Fibroblast of lung (primary cell): ENCODE results near the gene TPGS2. TPM values are rescaled to one million over a fixed set of nuclear protein-coding genes. Genes with fewer than 3 reads are reported as not detected.

ENCODE experiments used
- DNase-seq, 2 donors: peaks; one replicate each; pipeline versions ENCODE4 v3.0.0 to v3.0.0-alpha.2; 2010; ENCODE audit warnings: low read depth in 2 of 2
- H2AFZ ChIP-seq: 2 replicates; pipeline ENCODE4 v1.5.1; 2012; ENCODE audit warnings: low read length, control low read depth, inconsistent platforms
- H3K27ac ChIP-seq: 2 replicates; pipeline ENCODE4 v1.5.1; 2011; ENCODE audit warnings: low read length, control low read depth; ENCODE audit not compliant: insufficient read depth
- H3K27me3 ChIP-seq: 2 replicates; pipeline ENCODE4 v1.5.1; 2011; ENCODE audit warnings: mild to moderate bottlenecking, low read length; ENCODE audit not compliant: control insufficient read depth, insufficient read depth
- H3K36me3 ChIP-seq: 2 replicates; pipeline ENCODE4 v1.5.1; 2011; ENCODE audit warnings: low read length; ENCODE audit not compliant: control insufficient read depth, insufficient read depth
- H3K4me1 ChIP-seq: 2 replicates; pipeline ENCODE4 v1.5.1; 2011; ENCODE audit warnings: low read length; ENCODE audit not compliant: control insufficient read depth, insufficient read depth; ENCODE audit errors: extremely low read depth
- H3K4me2 ChIP-seq: 2 replicates; pipeline ENCODE4 v1.5.1; 2011; ENCODE audit warnings: low read length, control low read depth; ENCODE audit not compliant: insufficient read depth; ENCODE audit errors: extremely low read depth
- H3K4me3 ChIP-seq, 4 experiments: fragments of 200-600 bp in 1 of 4; sonication (generic) in 1 of 4; replicated peaks in 1 of 4; 2 replicates each; pipeline ENCODE4 v1.5.1; 2011 to 2016; ENCODE audit warnings: low read length in 4 of 4, low read depth in 3 of 4, mild to moderate bottlenecking in 3 of 4, control low read depth in 2 of 4, inconsistent platforms in 1 of 4, mixed read lengths in 1 of 4; ENCODE audit not compliant: insufficient read depth in 1 of 4; ENCODE audit errors: control extremely low read depth in 1 of 4
- H3K79me2 ChIP-seq: 2 replicates; pipeline ENCODE4 v1.5.1; 2012; ENCODE audit warnings: mild to moderate bottlenecking, low read length, inconsistent platforms; ENCODE audit not compliant: control insufficient read depth, insufficient read depth
- H3K9ac ChIP-seq: 2 replicates; pipeline ENCODE4 v1.5.1; 2011; ENCODE audit warnings: mild to moderate bottlenecking, low read length, control low read depth; ENCODE audit not compliant: insufficient read depth
- H3K9me3 ChIP-seq: 2 replicates; pipeline ENCODE4 v1.5.1; 2012; ENCODE audit warnings: low read depth, low read length; ENCODE audit not compliant: control insufficient read depth, insufficient read depth
- H4K20me1 ChIP-seq: 2 replicates; pipeline ENCODE4 v1.5.1; 2011; ENCODE audit warnings: low read length; ENCODE audit not compliant: control insufficient read depth, insufficient read depth; ENCODE audit errors: extremely low read depth
- EZH2 ChIP-seq: IDR thresholded peaks from 2 replicates; pipeline ENCODE4 v1.5.1; 2012; ENCODE audit warnings: low read length, control low read depth, mild to moderate bottlenecking; ENCODE audit errors: missing control alignments
- polyA plus RNA-seq, 2 donors: library from polyadenylated mRNA; depleted of rRNA in 1 of 2; stranded (reverse) in 1 of 2; unstranded in 1 of 2; fragments of >200 nt; gene quantifications; 2 replicates each; pipeline ENCODE4 v1.2.1, GENCODE V29; 2011 to 2012; ENCODE audit warnings: missing spikeins in 1 of 2
- total RNA-seq: library from RNA; depleted of rRNA; stranded (reverse); fragments of >200 nt; gene quantifications from 2 replicates; pipeline ENCODE4 v1.2.1, GENCODE V29; 2014
- TF ChIP-seq, protein P1 (sequence below), 2 donors: IDR thresholded peaks in 1 of 2; conservative IDR thresholded peaks in 1 of 2; 1 replicate in 1 of 2; 2 replicates in 1 of 2; pipeline ENCODE4 v1.5.1; 2011 to 2012; ENCODE audit warnings: low read length in 2 of 2, control low read depth in 1 of 2, inconsistent platforms in 1 of 2, low read depth in 1 of 2, mild to moderate bottlenecking in 1 of 2

TPGS2 gene
- total and polyA plus RNA-seq, 2 donors (not counting 1 experiment from before 2014, with no cell fraction given), result 98.8 to 437 TPM

DNA sequence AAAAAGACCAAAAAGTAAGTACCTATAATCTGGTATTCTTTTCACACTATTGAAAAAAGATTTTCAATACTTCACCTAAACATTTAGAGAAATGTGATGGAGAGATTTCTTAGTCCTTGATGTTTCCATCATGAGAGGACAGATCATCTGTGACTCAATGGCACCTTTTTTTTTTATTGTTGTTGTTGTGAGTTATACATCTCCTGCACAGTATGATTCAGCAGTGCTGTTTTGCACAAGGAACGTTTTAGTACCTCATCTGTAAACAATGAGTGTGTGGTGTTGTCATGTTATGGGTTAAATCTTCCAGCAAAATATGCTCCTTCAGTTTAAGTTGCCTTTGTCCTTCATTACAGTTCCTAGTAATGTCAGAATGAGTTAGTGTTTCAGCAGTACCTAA is 2.3 kb upstream of the TPGS2 start:
- Histone ChIP-seq H3K4me3 (no peak overlapping the region), H3K36me3 (no peaks in the 10 kb centered on the region), H3K27me3 (no peaks in the 10 kb centered on the region), H3K4me1 (peaks cover 3% of the 10 kb centered on the region), H4K20me1 (no peaks in the 10 kb centered on the region), H3K4me2 (no peak overlapping the region), H3K27ac (no peak overlapping the region), H3K79me2 (peaks cover 15% of the 10 kb centered on the region), H2AFZ (no peak overlapping the region), H3K9ac (no peak overlapping the region), H3K9me3 (no peaks in the 10 kb centered on the region)
- no peak for TF ChIP-seq EZH2
- TF ChIP-seq, protein P1, sequence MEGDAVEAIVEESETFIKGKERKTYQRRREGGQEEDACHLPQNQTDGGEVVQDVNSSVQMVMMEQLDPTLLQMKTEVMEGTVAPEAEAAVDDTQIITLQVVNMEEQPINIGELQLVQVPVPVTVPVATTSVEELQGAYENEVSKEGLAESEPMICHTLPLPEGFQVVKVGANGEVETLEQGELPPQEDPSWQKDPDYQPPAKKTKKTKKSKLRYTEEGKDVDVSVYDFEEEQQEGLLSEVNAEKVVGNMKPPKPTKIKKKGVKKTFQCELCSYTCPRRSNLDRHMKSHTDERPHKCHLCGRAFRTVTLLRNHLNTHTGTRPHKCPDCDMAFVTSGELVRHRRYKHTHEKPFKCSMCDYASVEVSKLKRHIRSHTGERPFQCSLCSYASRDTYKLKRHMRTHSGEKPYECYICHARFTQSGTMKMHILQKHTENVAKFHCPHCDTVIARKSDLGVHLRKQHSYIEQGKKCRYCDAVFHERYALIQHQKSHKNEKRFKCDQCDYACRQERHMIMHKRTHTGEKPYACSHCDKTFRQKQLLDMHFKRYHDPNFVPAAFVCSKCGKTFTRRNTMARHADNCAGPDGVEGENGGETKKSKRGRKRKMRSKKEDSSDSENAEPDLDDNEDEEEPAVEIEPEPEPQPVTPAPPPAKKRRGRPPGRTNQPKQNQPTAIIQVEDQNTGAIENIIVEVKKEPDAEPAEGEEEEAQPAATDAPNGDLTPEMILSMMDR (conservative IDR thresholded peaks at IDR 0.05 in 1 of 2, IDR thresholded peaks at IDR 0.05 in 1 of 2; ENCODE audit: low read depth in 1 of 2, low read length in 2 of 2), result no peak
- peak in 1 of 2 donors; percentile 21 for DNase-seq

DNA sequence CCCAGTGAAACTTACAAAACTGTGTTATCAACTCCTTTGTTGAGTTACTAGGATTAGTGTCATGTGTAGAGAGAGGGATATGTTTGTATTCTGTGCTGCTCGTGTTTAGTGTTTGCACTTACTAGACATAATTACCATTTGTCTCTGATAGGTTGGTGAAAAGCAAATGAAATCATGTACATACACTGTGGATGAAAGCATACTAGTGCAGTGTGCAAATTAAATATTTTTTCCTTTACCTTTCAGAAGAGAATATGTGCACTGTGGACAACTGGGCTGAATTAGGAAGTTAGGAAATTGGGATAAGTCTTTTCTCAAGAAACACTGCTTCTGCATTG is 1.3 kb upstream of the TPGS2 start:
- Histone ChIP-seq H3K4me3 (peak overlapping the region; percentile 59 to 99 (median 91)), H3K9ac (no peak overlapping the region), H3K4me2 (peak overlapping the region; percentile 71), H4K20me1 (no peaks in the 10 kb centered on the region), H3K9me3 (no peaks in the 10 kb centered on the region), H3K4me1 (peaks cover 3% of the 10 kb centered on the region), H3K79me2 (peaks cover 16% of the 10 kb centered on the region), H3K27ac (no peak overlapping the region), H2AFZ (peak overlapping the region; percentile 99), H3K36me3 (no peaks in the 10 kb centered on the region), H3K27me3 (no peaks in the 10 kb centered on the region)
- DNase-seq, result no peak
- no peak for TF ChIP-seq EZH2
- TF ChIP-seq, protein P1 (conservative IDR thresholded peaks at IDR 0.05 in 1 of 2, IDR thresholded peaks at IDR 0.05 in 1 of 2; ENCODE audit: low read depth in 1 of 2, low read length in 2 of 2), result no peak

DNA sequence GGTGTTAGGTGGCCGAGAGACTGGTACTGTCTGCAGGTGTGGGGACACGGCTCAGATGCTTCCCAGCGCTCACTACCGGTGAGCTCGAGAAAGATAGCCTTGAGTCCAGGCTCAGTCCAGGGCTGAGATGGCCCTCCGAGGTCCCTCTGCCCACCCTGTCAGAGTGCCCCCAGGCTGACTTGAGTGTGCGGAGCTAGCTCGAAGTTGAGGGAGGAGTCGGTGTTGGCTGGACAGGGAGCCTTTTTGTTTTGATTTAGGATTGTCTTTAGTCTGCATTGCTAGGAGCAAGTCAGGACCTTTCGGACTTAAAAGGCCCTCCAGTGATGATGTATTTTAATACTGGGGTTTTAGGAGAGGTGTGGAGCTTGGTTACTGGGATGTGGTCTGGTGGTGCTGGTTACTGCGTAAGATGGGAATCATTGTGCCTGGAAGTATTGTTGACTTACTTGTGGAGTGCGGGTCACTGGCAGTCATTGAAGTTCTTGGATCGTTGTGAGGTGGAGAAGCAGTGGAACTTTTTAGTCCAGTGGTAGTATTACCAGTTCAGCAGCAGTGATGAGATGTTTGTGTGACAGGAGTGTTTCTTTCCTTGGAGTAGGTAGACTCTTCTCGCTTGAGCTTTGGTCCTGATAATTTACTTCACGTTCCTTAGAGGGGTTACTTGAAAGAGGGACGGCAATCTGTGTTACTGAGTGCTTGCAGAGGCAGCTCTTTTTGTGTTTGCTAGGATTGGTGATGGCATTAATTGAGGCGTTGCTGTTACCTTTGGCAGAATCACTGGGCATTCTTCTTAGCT is 758 bp upstream of the TPGS2 start:
- Histone ChIP-seq H3K36me3 (no peaks in the 10 kb centered on the region), H3K79me2 (peaks cover 16% of the 10 kb centered on the region), H2AFZ (peak overlapping the region; percentile 99), H3K4me1 (peaks cover 3% of the 10 kb centered on the region), H3K4me2 (peak overlapping the region; percentile 71), H3K9me3 (no peaks in the 10 kb centered on the region), H3K9ac (peak overlapping the region; percentile 93), H3K27me3 (no peaks in the 10 kb centered on the region), H3K27ac (peak overlapping the region; percentile 95), H4K20me1 (no peaks in the 10 kb centered on the region), H3K4me3 (peak overlapping the region; percentile 59 to 99 (median 91))
- TF ChIP-seq, protein P1 (conservative IDR thresholded peaks at IDR 0.05 in 1 of 2, IDR thresholded peaks at IDR 0.05 in 1 of 2; ENCODE audit: low read depth in 1 of 2, low read length in 2 of 2), result no peak
- no peak for TF ChIP-seq EZH2
- DNase-seq, result peak; percentile 31 to 32
